PC-9 (cell line): Measurements from ENCODE around the gene KPRP. TPM values are rescaled to one million over a fixed set of nuclear protein-coding genes. Genes with fewer than 3 reads are reported as not detected.

Experiments
- BruUV-seq: library from RNA; stranded (reverse); fragments of 400-500 nt; replicated peaks from 2 replicates; lab custom pipeline; 2021; lab: Mats Ljungman, UMichigan
- CTCF ChIA-PET: fragments of 300-600 bp; sonication (Branson Sonifier 250); formaldehyde crosslinking; loops from one replicate; lab custom pipeline; 2022; ENCODE audit warnings: antibody characterized with exemption; lab: Charles Lee
- POLR2A ChIA-PET: fragments of 300-600 bp; sonication (Branson Sonifier 250); formaldehyde crosslinking; loops from one replicate; lab custom pipeline; 2022; ENCODE audit warnings: antibody characterized with exemption; ENCODE audit not compliant: unreplicated experiment; lab: Charles Lee
- DNase-seq, 2 experiments: peaks; one replicate each; pipeline versions ENCODE4 v3.0.0 to v3.0.0-alpha.2; 2015 to 2022; ENCODE audit warnings: mixed read lengths in 1 of 2
- H2AFZ ChIP-seq: fragments of 200-600 bp; sonication (generic); 2 replicates; pipeline ENCODE4 v1.8.1; 2017; ENCODE audit warnings: antibody characterized with exemption
- H3F3A ChIP-seq: fragments of 200-600 bp; sonication (generic); 2 replicates; pipeline ENCODE4 v1.8.1; 2017; ENCODE audit warnings: antibody characterized with exemption, mild to moderate bottlenecking, low read depth; ENCODE audit not compliant: insufficient read depth
- H3K27ac ChIP-seq: fragments of 200-600 bp; sonication (generic); 2 replicates; pipeline ENCODE4 v1.6.1; 2016; ENCODE audit warnings: mixed run types
- H3K27me3 ChIP-seq: fragments of 200-600 bp; sonication (generic); 2 replicates; pipeline ENCODE4 v1.6.1; 2016; ENCODE audit warnings: low read depth, mixed run types; ENCODE audit not compliant: insufficient read depth
- H3K36me3 ChIP-seq: fragments of 200-600 bp; sonication (generic); 2 replicates; pipeline ENCODE4 v1.6.1; 2016; ENCODE audit warnings: low read depth, mixed run types
- H3K4me1 ChIP-seq: fragments of 200-600 bp; sonication (generic); replicated peaks from 2 replicates; pipeline ENCODE4 v1.6.1; 2016; ENCODE audit warnings: mixed run types; ENCODE audit not compliant: insufficient read depth
- H3K4me2 ChIP-seq: fragments of 200-600 bp; sonication (generic); 2 replicates; pipeline ENCODE4 v1.6.1; 2017; ENCODE audit warnings: mixed run types
- H3K4me3 ChIP-seq: fragments of 200-600 bp; sonication (generic); 2 replicates; pipeline ENCODE4 v1.6.1; 2016; ENCODE audit warnings: mixed run types
- H3K79me2 ChIP-seq: fragments of 200-600 bp; sonication (generic); 2 replicates; pipeline ENCODE4 v1.6.1; 2017; ENCODE audit warnings: low read depth, mixed run types
- H3K9me2 ChIP-seq: fragments of 200-600 bp; sonication (generic); 2 replicates; pipeline ENCODE4 v1.8.1; 2017; ENCODE audit warnings: mild to moderate bottlenecking; ENCODE audit not compliant: insufficient read depth
- H3K9me3 ChIP-seq: fragments of 200-600 bp; sonication (generic); 2 replicates; pipeline ENCODE4 v1.8.1; 2016; ENCODE audit warnings: low read depth; ENCODE audit not compliant: insufficient read depth
- H4K20me1 ChIP-seq: fragments of 200-600 bp; sonication (generic); 2 replicates; pipeline ENCODE4 v1.8.1; 2017; ENCODE audit not compliant: insufficient read depth
- EZH2 ChIP-seq: fragments of 200-600 bp; sonication (generic); IDR thresholded peaks from 2 replicates; pipeline ENCODE4 v1.8.0; 2017; ENCODE audit warnings: antibody characterized with exemption, low read depth
- intact Hi-C: fragments of 100-400 bp; cut with micrococcal nuclease; formaldehyde crosslinking; loops from one replicate; pipeline ENCODE4 v1.10.0; 2022; ENCODE audit not compliant: unreplicated experiment
- total RNA-seq: library from RNA; stranded (reverse); gene quantifications from 2 replicates; pipeline ENCODE4 v1.2.3, GENCODE V29; 2021
- TF ChIP-seq, protein P1 (sequence below): fragments of 200-600 bp; sonication (generic); conservative IDR thresholded peaks from 2 replicates; pipeline ENCODE4 v1.6.1; 2017; ENCODE audit warnings: mixed run types, antibody characterized with exemption, mild to moderate bottlenecking, moderate library complexity

Gene KPRP
- total RNA-seq, 1 experiment from 2014 or later, result not detected

DNA sequence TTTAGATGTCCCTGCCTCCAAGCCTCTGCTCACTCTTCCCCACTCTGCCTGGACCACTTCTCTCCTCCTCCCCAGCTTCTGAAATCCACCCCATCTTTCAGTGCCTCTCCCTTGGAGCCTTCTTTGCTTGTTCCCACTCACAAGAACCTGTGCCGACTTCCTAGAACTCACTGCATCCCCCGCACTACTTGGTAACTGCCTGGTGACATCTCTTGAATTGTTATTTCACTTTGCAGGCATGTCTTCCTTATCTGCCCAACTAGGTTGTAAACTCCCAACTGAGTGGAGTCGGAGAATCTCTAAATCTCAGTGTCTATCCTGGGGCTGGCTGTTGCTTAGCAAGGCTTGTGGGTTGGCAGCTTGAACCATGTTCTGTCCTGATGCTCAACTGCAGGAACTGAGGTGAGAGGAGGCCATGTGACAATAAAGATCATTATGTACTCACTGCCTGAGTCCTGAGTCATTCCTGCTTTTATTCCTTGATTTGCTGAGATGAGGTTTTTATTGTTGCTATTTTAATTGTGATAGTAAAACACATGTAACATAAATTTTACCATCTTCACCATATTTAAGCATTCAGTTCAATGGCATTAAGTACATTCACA is 3.9 kb downstream of the KPRP start:
- no peak overlapping the region for H3K4me3 ChIP-seq
- no TSS peak for BruUV-seq
- H3K9me3 ChIP-seq, result no peaks in the 10 kb centered on the region
- intact Hi-C loops, result no loop called here
- no peaks in the 10 kb centered on the region for H3K4me1 ChIP-seq
- H3K27ac ChIP-seq, result no peak overlapping the region
- no peak for TF ChIP-seq EZH2
- ChIA-PET CTCF (no interaction called here), POLR2A (no interaction called here)
- no peaks in the 10 kb centered on the region for H3K9me2 ChIP-seq
- H2AFZ ChIP-seq, result no peak overlapping the region
- H4K20me1 ChIP-seq, result no peaks in the 10 kb centered on the region
- no peaks in the 10 kb centered on the region for H3F3A ChIP-seq
- no peak overlapping the region for H3K4me2 ChIP-seq
- H3K36me3 ChIP-seq, result no peaks in the 10 kb centered on the region
- DNase-seq, result no peak
- H3K27me3 ChIP-seq, result peaks cover 34% of the 10 kb centered on the region
- H3K79me2 ChIP-seq, result no peaks in the 10 kb centered on the region

DNA sequence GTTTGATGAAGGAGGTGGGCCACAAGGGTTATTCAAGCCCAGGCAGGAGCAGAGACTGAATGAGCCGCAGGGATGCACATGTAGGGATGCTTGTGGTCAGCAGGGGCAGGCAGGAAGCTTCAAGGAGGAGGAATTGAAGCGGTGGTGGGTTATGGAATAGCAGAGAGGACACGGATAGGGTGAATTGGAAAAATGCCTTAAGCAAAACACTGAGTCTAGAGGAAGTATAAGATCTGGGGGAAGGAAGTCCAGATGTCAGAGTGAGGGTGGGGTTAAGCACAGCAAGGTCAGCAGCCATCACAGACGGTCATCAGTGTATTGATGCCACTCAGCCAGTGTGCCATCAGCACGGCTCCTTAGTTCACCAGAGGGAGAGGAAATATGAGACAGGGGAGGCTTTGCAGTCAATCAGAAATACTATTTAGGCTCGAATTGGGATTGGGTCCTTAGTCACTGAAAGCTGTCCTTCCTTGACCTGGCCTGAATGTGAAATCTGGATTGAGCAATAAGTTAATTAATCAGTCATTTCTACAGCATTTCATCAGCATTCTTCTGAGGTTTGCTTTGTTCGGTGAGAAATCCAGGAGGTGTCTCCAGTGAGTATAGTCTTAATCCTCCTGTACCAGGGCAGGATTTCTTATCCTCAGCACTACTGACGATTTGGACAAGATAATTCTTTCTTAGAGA is 11.2 kb downstream of the KPRP start:
- Histone ChIP-seq H3K4me2 (no peak overlapping the region), H2AFZ (no peak overlapping the region), H3K9me3 (no peaks in the 10 kb centered on the region), H4K20me1 (no peaks in the 10 kb centered on the region), H3K79me2 (no peaks in the 10 kb centered on the region), H3K36me3 (no peaks in the 10 kb centered on the region), H3K27me3 (no peaks in the 10 kb centered on the region), H3F3A (no peaks in the 10 kb centered on the region), H3K4me3 (no peak overlapping the region), H3K4me1 (no peaks in the 10 kb centered on the region), H3K27ac (no peak overlapping the region), H3K9me2 (no peaks in the 10 kb centered on the region)
- intact Hi-C loops, result no loop called here
- TF ChIP-seq, protein P1, sequence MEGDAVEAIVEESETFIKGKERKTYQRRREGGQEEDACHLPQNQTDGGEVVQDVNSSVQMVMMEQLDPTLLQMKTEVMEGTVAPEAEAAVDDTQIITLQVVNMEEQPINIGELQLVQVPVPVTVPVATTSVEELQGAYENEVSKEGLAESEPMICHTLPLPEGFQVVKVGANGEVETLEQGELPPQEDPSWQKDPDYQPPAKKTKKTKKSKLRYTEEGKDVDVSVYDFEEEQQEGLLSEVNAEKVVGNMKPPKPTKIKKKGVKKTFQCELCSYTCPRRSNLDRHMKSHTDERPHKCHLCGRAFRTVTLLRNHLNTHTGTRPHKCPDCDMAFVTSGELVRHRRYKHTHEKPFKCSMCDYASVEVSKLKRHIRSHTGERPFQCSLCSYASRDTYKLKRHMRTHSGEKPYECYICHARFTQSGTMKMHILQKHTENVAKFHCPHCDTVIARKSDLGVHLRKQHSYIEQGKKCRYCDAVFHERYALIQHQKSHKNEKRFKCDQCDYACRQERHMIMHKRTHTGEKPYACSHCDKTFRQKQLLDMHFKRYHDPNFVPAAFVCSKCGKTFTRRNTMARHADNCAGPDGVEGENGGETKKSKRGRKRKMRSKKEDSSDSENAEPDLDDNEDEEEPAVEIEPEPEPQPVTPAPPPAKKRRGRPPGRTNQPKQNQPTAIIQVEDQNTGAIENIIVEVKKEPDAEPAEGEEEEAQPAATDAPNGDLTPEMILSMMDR, result no peak
- no peak for TF ChIP-seq EZH2
- no TSS peak for BruUV-seq
- CTCF ChIA-PET, result no interaction called here
- POLR2A ChIA-PET, result no interaction called here
- DNase-seq, result no peak

DNA sequence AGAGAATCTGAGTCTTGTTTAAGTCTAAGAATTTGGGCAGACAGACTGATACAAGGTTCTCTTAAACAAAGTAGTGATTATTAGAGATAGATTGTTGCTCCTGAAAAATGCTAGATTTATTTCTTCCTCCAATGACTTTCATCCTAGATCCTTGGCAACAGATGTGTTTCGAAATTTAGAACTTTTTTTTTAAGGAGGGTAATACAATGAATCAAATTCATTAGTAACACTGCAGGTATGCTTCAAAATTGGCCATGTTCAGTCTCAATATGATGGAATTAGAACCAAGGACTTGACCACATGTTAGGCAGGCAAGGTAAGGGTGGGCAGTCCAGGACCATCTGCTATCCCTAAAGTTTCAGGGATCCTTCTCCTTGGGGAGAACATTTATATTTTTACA is 12.6 kb downstream of the KPRP start:
- Histone ChIP-seq H3K4me3 (no peak overlapping the region), H3K9me3 (no peaks in the 10 kb centered on the region), H3K4me2 (no peak overlapping the region), H3K79me2 (no peaks in the 10 kb centered on the region), H3K4me1 (no peaks in the 10 kb centered on the region), H3K36me3 (no peaks in the 10 kb centered on the region), H4K20me1 (no peaks in the 10 kb centered on the region), H3K27me3 (peaks cover 9% of the 10 kb centered on the region; the same call in 1 of the 2 replicates), H2AFZ (no peak overlapping the region), H3K9me2 (no peaks in the 10 kb centered on the region), H3K27ac (no peak overlapping the region), H3F3A (no peaks in the 10 kb centered on the region)
- no peak for TF ChIP-seq EZH2
- TF ChIP-seq, protein P1, result no peak
- ChIA-PET POLR2A (no interaction called here), CTCF (no interaction called here)
- intact Hi-C loops, result no loop called here
- no TSS peak for BruUV-seq
- no peak for DNase-seq
